H7 (cell line): ENCODE measurements around the gene HAND1. TPM values are rescaled to one million over a fixed set of nuclear protein-coding genes. Genes with fewer than 3 reads are reported as not detected.

ENCODE experiments used
- DNase-seq: peaks from one replicate; pipeline ENCODE4 v3.0.0; 2012
- H3K27me3 ChIP-seq: 2 replicates; pipeline ENCODE4 v1.6.0; 2011; ENCODE audit warnings: mild to moderate bottlenecking, low read length; ENCODE audit not compliant: control insufficient read depth, insufficient read depth
- H3K36me3 ChIP-seq: replicated peaks from 2 replicates; pipeline ENCODE4 v1.5.1; 2011; ENCODE audit warnings: low read length; ENCODE audit not compliant: control insufficient read depth, insufficient read depth
- H3K4me3 ChIP-seq: 2 replicates; pipeline ENCODE4 v1.5.1; 2011; ENCODE audit warnings: low read depth, mild to moderate bottlenecking, control low read depth, low read length, moderate library complexity; ENCODE audit not compliant: insufficient read depth
- total RNA-seq: library from RNA; depleted of rRNA; stranded (reverse); fragments of >200 nt; shearing (Covaris generic); gene quantifications from 2 replicates; pipeline ENCODE4 v1.2.3, GENCODE V29; 2014

The HAND1 gene
- total RNA-seq, 1 experiment from 2014 or later: not detected

GRCh38 chr5:154479160-154479943 is 1.3 kb upstream of the HAND1 start:
- H3K27me3 ChIP-seq: peaks cover 99% of the 10 kb centered on the region
- DNase-seq: peak; percentile 66
- H3K36me3 ChIP-seq: no peaks in the 10 kb centered on the region
- H3K4me3 ChIP-seq: peak overlapping the region; percentile 16

GRCh38 chr5:154478752-154479159 is 729 bp upstream of the HAND1 start:
- H3K27me3 ChIP-seq: peaks cover 99% of the 10 kb centered on the region
- peak; percentile 87 for DNase-seq
- peak overlapping the region; percentile 4; the same call in 1 of the 2 replicates for H3K4me3 ChIP-seq
- no peaks in the 10 kb centered on the region for H3K36me3 ChIP-seq

- peak; percentile 81 for DNase-seq
- Histone ChIP-seq H3K27me3 (peaks cover 99% of the 10 kb centered on the region), H3K36me3 (no peaks in the 10 kb centered on the region), H3K4me3 (peak overlapping the region; percentile 30)
These were observed 424 bp downstream of the HAND1 start for GRCh38 chr5:154477382-154478223.

DNA sequence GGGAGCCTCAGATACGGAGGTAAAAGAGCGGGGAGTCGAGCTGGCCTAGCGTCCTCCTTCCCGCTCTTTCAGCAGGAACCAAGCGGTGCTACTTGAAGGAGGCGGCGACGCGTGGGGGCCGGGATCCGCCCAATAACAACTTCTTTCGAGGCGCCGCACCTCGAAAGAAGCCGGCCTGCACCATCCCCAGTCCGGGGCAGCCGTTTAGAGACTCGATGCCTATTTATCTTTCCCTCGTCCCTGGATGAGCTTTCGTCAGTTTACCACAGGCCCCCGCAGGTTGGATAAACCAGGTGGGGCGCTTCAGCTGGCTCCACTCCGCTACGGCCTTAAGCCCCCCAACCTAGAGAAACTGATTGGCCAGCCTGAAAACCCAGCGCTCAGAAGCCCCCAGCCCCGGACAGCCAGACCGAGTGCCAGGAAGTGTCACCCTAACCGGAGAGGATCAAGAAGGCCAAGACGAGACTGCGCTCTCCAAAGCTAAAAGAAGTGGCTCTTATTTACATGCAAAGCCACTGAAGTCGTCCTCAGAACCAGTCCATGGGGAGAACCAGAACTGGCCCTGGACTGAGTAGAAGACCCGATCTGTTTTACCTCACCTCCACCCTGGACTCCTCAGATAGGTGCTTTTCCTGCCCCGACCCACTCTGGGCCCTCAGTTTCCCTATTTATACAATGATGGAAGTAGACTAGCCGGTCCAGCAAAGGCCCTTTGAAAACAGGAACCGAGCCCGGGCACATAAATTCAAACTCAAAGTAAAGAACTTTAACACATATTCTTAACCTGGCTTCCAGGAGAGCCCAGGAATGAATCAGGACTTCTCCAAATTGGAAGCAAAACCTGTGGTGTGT is 1.4 kb downstream of the HAND1 start:
- peak; percentile 77 for DNase-seq
- peak overlapping the region; percentile 14; the same call in 1 of the 2 replicates for H3K4me3 ChIP-seq
- H3K27me3 ChIP-seq: peaks cover 99% of the 10 kb centered on the region
- H3K36me3 ChIP-seq: no peaks in the 10 kb centered on the region

DNA sequence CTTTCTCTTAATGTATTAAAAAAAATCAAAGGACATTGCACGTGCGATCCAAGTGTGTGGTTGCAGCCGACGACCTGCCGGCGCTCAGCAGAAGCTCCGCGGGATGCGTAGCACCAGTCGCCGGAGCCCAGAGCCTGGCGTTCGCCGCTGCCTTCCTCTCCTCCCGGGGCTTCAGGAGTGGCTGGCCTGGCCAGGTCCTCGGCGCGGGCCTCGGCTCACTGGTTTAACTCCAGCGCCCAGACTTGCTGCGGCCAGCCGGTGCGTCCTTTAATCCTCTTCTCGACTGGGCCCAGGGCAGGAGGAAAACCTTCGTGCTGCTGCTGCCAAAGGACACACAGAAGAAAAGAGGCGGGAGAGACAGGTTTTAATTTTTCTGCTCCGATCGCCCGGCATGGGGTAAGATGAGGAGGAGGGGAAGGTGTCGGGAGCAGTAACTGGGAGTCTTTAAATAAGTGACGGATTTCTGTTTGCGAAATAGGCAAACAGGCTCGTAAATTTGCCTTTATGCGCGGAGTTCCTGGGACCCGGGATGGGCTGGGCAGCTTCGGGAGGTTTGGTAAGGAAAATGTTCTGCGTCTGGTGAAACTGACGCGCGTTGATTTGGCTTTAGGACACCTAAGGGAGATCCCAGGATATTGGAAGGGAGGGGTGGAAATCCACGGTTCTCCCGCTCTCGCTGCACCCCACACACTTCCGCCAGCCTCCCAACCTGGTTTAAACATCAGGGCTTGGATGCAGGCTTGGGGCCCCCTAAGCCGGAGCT is 2.3 kb downstream of the HAND1 start:
- peak overlapping the region; percentile 13; the same call in 1 of the 2 replicates for H3K4me3 ChIP-seq
- H3K27me3 ChIP-seq: peaks cover 99% of the 10 kb centered on the region
- DNase-seq: peak; percentile 74

GRCh38 chr5:154474396-154475334 is 3.4 kb downstream of the HAND1 start:
- DNase-seq: no peak
- H3K27me3 ChIP-seq: peaks cover 99% of the 10 kb centered on the region
- no peaks in the 10 kb centered on the region for H3K36me3 ChIP-seq
- no peak overlapping the region for H3K4me3 ChIP-seq

More for the DNA sequence above, 2.3 kb downstream of the HAND1 start:
- no peaks in the 10 kb centered on the region for H3K36me3 ChIP-seq

- H3K27me3 ChIP-seq: peaks cover 99% of the 10 kb centered on the region
- H3K36me3 ChIP-seq: no peaks in the 10 kb centered on the region
- peak overlapping the region; percentile 16; the same call in 1 of the 2 replicates for H3K4me3 ChIP-seq
- DNase-seq: peak; percentile 86
These were observed 4.3 kb downstream of the HAND1 start for GRCh38 chr5:154473581-154474283.

DNA sequence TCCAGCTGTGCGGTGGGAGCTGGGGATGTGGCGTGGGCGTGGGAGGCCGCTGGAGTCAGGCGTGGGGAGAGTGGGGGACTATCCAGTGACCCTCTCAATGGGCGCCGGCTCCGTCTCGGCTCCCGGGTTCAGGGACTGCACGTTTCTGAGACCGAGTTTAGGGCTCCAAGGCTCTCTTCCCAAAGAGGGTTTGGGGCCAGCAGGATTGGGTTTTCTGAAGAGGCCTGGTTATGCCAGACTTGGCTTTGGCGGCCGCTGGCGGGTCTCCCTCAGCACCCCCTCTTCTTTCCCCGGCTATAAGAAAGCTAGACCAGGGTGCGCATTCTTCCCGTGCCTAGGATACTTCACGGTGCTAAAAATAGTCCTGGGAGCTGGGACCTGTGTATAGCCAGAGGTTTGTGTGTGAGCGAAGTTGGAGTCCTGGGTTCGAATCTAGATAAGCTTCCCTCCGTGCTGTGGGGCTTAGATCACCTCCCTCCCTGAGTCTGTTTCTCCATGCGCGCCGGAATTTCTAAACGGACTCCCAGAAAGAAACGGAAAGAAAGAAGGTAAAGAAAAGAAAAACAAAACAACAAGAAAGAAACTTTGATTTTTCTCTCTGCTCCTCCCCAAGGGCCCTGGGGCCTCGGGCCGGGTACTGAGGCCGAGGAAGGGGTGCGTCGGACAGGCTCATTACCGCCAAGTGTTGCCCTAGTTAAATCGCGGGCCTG is 5.0 kb downstream of the HAND1 start:
- Histone ChIP-seq H3K4me3 (peak overlapping the region; percentile 16; the same call in 1 of the 2 replicates), H3K36me3 (no peaks in the 10 kb centered on the region), H3K27me3 (peaks cover 97% of the 10 kb centered on the region)
- peak; percentile 75 for DNase-seq

DNA sequence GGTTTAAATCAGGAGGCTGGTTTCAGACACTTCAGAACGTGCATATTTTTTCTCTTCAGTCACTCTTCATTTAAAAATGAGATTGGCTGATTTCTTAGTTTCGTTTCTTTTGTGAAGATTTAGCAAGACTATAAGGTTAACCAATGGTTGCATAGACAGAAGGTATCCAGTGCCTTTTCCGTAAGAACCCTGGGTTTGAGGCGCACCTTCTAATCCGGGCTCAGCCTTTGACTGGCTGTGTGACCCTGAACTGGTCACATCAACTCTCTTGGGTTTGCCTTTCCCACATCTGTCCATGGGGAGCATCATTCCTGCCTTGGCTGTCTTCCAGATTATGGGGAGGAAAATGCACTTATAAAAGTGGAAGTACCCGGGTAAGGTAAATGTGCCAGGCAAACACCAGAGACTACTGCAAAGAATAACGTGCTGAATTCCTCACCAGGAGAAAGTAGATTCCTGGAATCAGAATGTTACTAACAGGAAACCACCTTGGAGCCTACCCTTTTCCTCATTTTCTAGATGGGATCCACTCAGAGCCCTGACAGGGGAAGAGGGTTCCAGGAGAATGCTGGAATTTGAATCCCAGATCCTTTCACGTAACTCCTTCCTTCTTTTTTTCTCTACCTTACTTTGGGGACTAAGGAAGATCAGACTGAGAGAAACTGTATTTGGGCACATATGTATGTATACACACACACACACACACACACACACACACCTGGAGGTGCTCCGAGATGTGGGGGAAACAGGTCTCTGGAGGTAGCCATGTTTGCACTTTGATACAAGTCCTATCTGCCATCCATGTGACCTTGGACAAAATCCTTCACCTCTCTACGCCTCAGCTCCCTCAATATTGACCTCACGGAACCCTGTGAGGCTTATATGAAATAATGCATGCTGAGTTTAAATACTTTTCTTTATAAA is 6.8 kb downstream of the HAND1 start:
- no peak for DNase-seq
- Histone ChIP-seq H3K4me3 (no peak overlapping the region), H3K27me3 (peaks cover 89% of the 10 kb centered on the region), H3K36me3 (no peaks in the 10 kb centered on the region)

- DNase-seq: no peak
- Histone ChIP-seq H3K36me3 (no peaks in the 10 kb centered on the region), H3K4me3 (no peak overlapping the region), H3K27me3 (peaks cover 81% of the 10 kb centered on the region)
These were observed 7.9 kb downstream of the HAND1 start for GRCh38 chr5:154470137-154470536.

DNA sequence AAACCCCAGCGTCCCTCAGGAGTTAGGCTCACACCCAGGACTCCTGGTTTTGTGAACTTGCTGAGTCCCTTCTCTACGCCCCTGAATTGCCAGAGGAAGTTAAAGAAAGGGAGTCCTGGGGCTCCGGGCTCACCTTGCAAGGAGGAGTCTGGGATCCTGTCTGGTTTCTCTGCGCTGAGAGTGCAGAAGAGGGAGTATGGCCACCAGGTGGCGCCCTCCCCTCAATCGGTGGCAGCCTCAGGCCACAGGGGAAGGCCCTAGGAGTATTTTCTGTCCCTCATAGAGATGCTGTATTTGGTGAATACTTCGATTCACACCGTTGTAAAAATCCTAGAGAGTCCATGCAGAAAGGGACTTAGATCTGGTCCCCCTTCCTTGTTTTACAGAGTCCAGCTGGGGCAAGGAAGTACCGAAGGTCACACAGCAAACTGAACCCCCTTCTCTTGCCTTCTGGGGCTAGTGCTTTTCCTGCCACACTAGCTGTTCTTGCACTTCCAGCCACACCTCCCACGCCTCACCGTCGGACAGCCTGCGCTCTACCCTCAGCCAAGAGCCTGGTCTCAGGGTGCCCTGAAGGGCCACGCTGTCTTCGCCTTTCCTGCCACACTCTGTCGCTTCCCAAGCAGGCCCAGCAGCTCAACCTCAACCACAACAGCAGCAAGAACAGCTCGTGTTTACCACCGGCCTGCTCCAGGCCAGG is 10.2 kb downstream of the HAND1 start:
- Histone ChIP-seq H3K27me3 (peaks cover 58% of the 10 kb centered on the region), H3K4me3 (no peak overlapping the region), H3K36me3 (no peaks in the 10 kb centered on the region)
- DNase-seq: peak; percentile 92
